ENCODE data around the gene OR2C1.

OR2C1 gene

GRCh38 chr16:3389663-3390338, 34.1 kb downstream of the OR2C1 start:
- no peak for DNase-seq (ENCODE audit: low read depth, low spot score)

GRCh38 chr16:3400446-3400778, 44.7 kb downstream of the OR2C1 start:
- no peak for DNase-seq (ENCODE audit: low read depth, low spot score)

GRCh38 chr16:3400779-3401688, 45.3 kb downstream of the OR2C1 start, which contains the start of the genes ZNF174 and ZSCAN32:
ZNF174 (plus strand) TSS chr16:3401215; CDS start chr16:3402005, 790 bp downstream.
ZSCAN32 (minus strand) TSS chr16:3401004; CDS start chr16:3397557, 3,447 bp downstream.
- peak; percentile 100 for DNase-seq (ENCODE audit: low read depth, low spot score)

- DNase-seq (ENCODE audit: low read depth, low spot score) = peak; percentile 31
These were observed 46.2 kb downstream of the OR2C1 start for GRCh38 chr16:3401719-3402397.
